ENCODE data around the gene TBC1D13. TPM values are rescaled to one million over a fixed set of nuclear protein-coding genes. Genes with fewer than 3 reads are reported as not detected.

The TBC1D13 gene
- total RNA-seq, 1 experiment from 2014 or later: 21.6 TPM

- Mint-ChIP-seq H3K27me3 (ENCODE audit: low read depth) (no peaks in the 10 kb centered on the region), H3K27ac (no peak overlapping the region), H3K36me3 (peaks cover 38% of the 10 kb centered on the region), H3K9me3 (no peaks in the 10 kb centered on the region), H3K4me1 (peaks cover 5% of the 10 kb centered on the region), H3K4me3 (no peak overlapping the region)
- DNase-seq (ENCODE audit: low spot score) (no peak), ATAC-seq (no peak)
- ChIA-PET POLR2A (no interaction called here), CTCF (no interaction called here)
- TF ChIP-seq NR3C1 (CRISPR knock-in tag; conservative IDR thresholded peaks at IDR 0.05; ENCODE audit: low read depth): no peak
- no peak for TF ChIP-seq NR1H2 (CRISPR knock-in tag; IDR thresholded peaks at IDR 0.05)
- no peak for TF ChIP-seq MAX (CRISPR knock-in tag; IDR thresholded peaks at IDR 0.05)
- TF ChIP-seq FOXP4 (CRISPR knock-in tag; IDR thresholded peaks at IDR 0.05): no peak
Measured at GRCh38 chr9:128833696-128834095, 46.6 kb downstream of the TBC1D13 start.

DNA sequence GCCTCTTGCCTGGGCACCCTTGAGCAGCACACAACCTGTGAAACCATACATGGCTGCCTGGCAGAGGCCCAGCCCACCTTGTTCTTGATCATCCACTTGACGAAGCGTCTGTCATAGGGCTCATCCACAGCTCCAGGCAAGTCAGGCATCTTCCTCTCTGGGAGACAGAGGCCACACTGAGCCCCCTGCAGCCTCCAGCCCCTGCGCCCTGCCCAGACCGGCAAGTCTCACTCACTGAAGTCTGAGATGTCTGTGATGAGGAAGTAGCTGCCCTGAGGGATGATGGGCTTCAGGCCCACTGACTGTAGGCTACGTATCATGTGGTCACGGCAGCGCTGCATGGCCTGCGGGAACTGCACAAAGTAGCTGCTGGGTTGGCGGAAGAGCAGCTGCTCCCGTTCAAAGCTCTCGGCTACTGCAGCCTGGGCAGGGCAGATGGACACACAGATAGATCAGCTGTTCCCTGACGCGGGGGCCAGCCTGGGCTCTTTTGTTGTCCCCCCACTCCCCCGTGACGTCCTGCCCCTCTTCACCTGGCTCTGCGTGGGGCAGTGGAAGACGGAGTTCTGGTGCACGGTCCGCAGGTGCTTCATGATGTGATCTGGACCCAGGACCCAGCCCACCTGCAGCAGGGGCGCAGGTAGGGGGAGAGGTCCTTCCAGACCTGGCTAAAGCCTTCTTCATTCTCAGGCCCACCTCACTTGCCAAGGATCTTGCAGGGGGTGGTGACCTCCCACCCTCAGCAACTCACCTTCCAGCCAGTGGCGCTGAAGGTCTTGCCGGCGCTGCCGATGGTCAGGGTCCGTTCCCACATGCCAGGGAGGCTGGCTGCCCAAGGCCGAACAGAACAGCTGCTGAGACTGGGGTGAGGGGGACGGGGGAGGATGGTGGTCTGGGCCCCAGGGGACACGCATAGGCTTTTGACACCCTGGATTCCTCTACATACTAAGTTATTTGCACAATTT lies 48.5 kb downstream of the TBC1D13 start:
- Mint-ChIP-seq H3K27ac (no peak overlapping the region), H3K27me3 (ENCODE audit: low read depth) (no peaks in the 10 kb centered on the region), H3K9me3 (no peaks in the 10 kb centered on the region), H3K36me3 (peaks cover 39% of the 10 kb centered on the region), H3K4me3 (no peak overlapping the region), H3K4me1 (no peaks in the 10 kb centered on the region)
- no peak for DNase-seq (ENCODE audit: low spot score)
- CTCF ChIA-PET: no interaction called here
- POLR2A ChIA-PET: no interaction called here
- ATAC-seq: no peak
- TF ChIP-seq ZNF532 (CRISPR knock-in tag; IDR thresholded peaks at IDR 0.05; ENCODE audit: borderline replicate concordance) (no peak), FOXJ3 (CRISPR knock-in tag; IDR thresholded peaks at IDR 0.05; ENCODE audit: borderline replicate concordance) (no peak), EMX1 (CRISPR knock-in tag; IDR thresholded peaks at IDR 0.05) (no peak), CREB1 (CRISPR knock-in tag; IDR thresholded peaks at IDR 0.05) (no peak), ETV6 (CRISPR knock-in tag; IDR thresholded peaks at IDR 0.05) (no peak), FOXP1 (CRISPR knock-in tag; IDR thresholded peaks at IDR 0.05; ENCODE audit: borderline replicate concordance) (no peak), RORB (CRISPR knock-in tag; IDR thresholded peaks at IDR 0.05) (no peak), TEAD4 (CRISPR knock-in tag; IDR thresholded peaks at IDR 0.05) (no peak), NFATC4 (CRISPR knock-in tag; IDR thresholded peaks at IDR 0.05) (no peak), ZNF416 (CRISPR knock-in tag; IDR thresholded peaks at IDR 0.05) (no peak), ZNF138 (CRISPR knock-in tag; conservative IDR thresholded peaks at IDR 0.05) (no peak), ESRRA (CRISPR knock-in tag; IDR thresholded peaks at IDR 0.05; ENCODE audit: borderline replicate concordance) (no peak)
- TF ChIP-seq, protein P1, sequence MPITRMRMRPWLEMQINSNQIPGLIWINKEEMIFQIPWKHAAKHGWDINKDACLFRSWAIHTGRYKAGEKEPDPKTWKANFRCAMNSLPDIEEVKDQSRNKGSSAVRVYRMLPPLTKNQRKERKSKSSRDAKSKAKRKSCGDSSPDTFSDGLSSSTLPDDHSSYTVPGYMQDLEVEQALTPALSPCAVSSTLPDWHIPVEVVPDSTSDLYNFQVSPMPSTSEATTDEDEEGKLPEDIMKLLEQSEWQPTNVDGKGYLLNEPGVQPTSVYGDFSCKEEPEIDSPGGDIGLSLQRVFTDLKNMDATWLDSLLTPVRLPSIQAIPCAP (CRISPR knock-in tag; IDR thresholded peaks at IDR 0.05): no peak
- TF ChIP-seq, protein P2, sequence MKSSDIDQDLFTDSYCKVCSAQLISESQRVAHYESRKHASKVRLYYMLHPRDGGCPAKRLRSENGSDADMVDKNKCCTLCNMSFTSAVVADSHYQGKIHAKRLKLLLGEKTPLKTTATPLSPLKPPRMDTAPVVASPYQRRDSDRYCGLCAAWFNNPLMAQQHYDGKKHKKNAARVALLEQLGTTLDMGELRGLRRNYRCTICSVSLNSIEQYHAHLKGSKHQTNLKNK (CRISPR knock-in tag; IDR thresholded peaks at IDR 0.05): no peak
- TF ChIP-seq, protein P3, sequence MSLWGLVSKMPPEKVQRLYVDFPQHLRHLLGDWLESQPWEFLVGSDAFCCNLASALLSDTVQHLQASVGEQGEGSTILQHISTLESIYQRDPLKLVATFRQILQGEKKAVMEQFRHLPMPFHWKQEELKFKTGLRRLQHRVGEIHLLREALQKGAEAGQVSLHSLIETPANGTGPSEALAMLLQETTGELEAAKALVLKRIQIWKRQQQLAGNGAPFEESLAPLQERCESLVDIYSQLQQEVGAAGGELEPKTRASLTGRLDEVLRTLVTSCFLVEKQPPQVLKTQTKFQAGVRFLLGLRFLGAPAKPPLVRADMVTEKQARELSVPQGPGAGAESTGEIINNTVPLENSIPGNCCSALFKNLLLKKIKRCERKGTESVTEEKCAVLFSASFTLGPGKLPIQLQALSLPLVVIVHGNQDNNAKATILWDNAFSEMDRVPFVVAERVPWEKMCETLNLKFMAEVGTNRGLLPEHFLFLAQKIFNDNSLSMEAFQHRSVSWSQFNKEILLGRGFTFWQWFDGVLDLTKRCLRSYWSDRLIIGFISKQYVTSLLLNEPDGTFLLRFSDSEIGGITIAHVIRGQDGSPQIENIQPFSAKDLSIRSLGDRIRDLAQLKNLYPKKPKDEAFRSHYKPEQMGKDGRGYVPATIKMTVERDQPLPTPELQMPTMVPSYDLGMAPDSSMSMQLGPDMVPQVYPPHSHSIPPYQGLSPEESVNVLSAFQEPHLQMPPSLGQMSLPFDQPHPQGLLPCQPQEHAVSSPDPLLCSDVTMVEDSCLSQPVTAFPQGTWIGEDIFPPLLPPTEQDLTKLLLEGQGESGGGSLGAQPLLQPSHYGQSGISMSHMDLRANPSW (CRISPR knock-in tag; conservative IDR thresholded peaks at IDR 0.05; ENCODE audit: low read depth): no peak
- TF ChIP-seq, protein P4, sequence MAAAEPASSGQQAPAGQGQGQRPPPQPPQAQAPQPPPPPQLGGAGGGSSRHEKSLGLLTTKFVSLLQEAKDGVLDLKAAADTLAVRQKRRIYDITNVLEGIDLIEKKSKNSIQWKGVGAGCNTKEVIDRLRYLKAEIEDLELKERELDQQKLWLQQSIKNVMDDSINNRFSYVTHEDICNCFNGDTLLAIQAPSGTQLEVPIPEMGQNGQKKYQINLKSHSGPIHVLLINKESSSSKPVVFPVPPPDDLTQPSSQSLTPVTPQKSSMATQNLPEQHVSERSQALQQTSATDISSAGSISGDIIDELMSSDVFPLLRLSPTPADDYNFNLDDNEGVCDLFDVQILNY (CRISPR knock-in tag; IDR thresholded peaks at IDR 0.05): no peak
- TF ChIP-seq, protein P5, sequence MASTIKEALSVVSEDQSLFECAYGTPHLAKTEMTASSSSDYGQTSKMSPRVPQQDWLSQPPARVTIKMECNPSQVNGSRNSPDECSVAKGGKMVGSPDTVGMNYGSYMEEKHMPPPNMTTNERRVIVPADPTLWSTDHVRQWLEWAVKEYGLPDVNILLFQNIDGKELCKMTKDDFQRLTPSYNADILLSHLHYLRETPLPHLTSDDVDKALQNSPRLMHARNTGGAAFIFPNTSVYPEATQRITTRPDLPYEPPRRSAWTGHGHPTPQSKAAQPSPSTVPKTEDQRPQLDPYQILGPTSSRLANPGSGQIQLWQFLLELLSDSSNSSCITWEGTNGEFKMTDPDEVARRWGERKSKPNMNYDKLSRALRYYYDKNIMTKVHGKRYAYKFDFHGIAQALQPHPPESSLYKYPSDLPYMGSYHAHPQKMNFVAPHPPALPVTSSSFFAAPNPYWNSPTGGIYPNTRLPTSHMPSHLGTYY (CRISPR knock-in tag; IDR thresholded peaks at IDR 0.05): no peak

All from WTC11 (cell line).